Retinal pigment epithelial cell (primary cell): ENCODE measurements around the gene CCDC40.
A peak's percentile ranks its signal among the peaks of the same experiment; 100 is the strongest.

Source experiments
- DNase-seq: peaks from one replicate; pipeline ENCODE4 v3.0.0-alpha.2; 2010; ENCODE audit warnings: low read depth
- H3K4me3 ChIP-seq: 2 replicates; pipeline ENCODE4 v1.5.1; 2011; ENCODE audit warnings: mild to moderate bottlenecking, low read length, control low read depth, moderate library complexity
- TF ChIP-seq, protein P1 (sequence below): conservative IDR thresholded peaks from 2 replicates; pipeline ENCODE4 v1.5.1; 2011; ENCODE audit warnings: low read depth, low read length, control low read depth, inconsistent platforms

Gene CCDC40

GRCh38 chr17:80008383-80008840, 28.0 kb upstream of the CCDC40 start:
- TF ChIP-seq, protein P1, sequence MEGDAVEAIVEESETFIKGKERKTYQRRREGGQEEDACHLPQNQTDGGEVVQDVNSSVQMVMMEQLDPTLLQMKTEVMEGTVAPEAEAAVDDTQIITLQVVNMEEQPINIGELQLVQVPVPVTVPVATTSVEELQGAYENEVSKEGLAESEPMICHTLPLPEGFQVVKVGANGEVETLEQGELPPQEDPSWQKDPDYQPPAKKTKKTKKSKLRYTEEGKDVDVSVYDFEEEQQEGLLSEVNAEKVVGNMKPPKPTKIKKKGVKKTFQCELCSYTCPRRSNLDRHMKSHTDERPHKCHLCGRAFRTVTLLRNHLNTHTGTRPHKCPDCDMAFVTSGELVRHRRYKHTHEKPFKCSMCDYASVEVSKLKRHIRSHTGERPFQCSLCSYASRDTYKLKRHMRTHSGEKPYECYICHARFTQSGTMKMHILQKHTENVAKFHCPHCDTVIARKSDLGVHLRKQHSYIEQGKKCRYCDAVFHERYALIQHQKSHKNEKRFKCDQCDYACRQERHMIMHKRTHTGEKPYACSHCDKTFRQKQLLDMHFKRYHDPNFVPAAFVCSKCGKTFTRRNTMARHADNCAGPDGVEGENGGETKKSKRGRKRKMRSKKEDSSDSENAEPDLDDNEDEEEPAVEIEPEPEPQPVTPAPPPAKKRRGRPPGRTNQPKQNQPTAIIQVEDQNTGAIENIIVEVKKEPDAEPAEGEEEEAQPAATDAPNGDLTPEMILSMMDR, result peak; percentile 96
- no peak for DNase-seq
- H3K4me3 ChIP-seq, result no peak overlapping the region

DNA sequence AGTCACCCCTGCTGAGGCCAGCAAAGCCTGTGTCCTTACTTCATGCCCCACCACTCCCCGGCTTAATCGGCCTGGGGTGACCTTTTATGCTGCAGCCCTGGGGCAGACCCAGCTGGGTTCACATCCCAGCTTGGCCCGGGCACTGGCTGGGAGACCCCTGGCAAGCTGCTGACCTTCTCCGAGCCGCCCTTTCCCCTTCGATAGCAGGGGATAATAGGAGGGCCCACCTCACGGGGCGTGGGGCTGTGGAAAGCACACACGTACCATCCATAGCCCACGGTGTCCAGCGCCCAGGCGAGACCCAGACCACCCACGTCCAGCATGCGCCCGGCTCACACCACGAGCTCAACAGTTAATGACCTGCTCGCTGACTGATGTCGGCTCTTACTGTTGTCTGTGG, 27.6 kb upstream of the CCDC40 start:
- TF ChIP-seq, protein P1, result no peak
- no peak for DNase-seq
- H3K4me3 ChIP-seq, result no peak overlapping the region

GRCh38 chr17:80009391-80010282, 26.8 kb upstream of the CCDC40 start:
- no peak overlapping the region for H3K4me3 ChIP-seq
- TF ChIP-seq, protein P1, result no peak
- no peak for DNase-seq

DNA sequence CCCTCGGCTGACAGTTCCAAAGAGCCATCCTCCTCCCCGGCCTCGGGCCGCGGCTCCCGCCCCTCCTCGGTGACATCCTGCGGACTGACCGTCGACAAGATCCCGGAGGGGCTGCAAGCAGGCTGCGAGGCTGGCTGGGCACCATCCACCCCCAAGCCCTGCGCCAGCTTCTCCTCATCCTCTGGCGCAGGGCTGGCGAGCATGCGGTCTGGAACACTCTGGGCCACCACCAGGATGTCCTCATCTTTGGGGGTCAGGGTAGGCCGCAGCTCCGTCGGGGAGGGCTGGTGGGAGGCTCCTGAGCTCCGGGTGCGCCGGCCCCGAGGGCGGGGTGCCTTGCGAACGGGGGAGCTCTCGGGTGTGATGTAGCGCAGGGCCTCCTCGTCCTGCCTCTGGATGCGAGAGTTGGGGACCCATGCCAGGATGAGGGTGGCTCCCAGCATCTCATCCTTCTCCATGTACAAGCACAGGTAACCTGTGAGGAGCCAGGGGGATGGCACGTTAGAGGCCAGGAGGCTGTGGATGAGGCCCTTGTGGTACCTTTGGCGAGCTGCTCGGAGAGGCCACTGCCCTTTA, 26.1 kb upstream of the CCDC40 start:
- TF ChIP-seq, protein P1, result no peak
- H3K4me3 ChIP-seq, result no peak overlapping the region
- no peak for DNase-seq

DNA sequence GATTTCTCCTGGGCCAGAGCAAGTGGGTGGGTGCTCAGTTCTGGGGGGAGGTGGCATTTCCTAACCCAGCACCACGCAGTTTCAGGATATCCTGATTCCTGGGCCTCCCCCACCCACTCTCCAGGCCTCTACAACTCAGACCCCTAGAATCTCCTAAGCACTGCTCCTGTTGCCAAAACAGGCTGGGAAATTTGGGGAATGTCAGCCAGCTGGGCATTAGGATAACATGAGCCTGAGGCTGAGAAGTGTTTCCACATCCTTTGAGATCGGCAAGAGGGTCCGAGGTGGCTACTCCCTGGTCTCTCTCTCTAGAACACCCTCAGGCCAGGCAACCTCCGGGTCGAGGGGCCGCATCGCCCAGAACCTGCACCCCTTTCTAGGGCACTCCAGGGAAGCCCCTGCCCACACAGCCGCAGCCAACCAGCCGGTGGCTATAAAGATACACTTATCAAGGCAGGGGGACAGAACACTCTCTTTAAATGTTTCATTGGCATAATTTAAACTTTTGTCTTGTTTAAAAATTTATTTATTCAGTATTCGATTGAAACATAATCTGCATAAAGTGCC, 24.4 kb upstream of the CCDC40 start:
- TF ChIP-seq, protein P1, result no peak
- DNase-seq, result no peak
- H3K4me3 ChIP-seq, result no peak overlapping the region

DNA sequence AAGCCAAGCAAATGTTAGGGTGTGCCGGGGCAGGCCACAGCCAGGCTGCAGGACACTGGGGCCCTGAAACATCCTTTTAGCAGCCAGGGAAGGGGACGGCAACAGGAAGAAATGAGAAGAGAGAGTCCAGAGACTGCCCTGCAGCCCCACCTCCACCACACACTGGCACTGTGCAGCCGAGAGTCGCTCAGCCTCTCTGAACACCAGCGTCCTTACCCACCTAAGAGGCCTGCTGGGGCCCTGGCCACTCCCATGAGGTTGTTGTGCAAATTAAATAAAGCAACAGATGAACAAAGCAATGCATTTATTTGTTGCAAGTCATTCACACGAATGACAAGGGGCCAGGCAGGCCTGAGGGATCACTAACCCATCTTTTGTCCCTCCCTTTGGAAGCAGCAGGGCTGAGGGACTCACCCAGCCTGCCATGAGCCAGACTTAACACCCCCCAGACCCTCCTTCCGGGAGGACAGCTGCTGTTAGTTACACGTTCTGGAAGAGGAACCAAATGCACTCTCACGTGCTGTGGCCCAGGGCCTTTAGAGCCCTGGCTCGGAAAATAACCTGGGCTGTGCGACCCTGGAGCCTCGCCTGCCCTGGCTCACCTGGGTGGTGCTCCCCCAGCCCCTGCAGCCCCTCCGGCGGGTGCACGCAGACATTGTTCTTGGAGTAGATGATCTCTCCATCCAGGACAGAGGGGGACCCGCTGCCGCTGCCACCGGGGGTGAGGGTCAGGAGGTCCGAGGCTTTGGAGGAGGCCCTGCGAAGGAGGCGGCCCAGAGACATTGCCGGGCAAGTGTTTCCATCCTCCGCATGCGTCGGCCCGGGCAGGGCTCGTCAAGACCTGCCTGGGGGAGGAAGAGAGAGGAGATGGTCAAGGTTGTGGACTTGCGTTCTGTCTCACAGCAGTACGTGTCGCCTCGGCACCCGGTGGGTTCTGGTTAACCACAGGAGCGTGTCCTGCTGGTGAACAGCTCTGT, 23.4 kb upstream of the CCDC40 start:
- H3K4me3 ChIP-seq, result no peak overlapping the region
- no peak for DNase-seq
- TF ChIP-seq, protein P1, result no peak
